GM21381 (cell line): ENCODE measurements around the gene SPATS2L.
"Not testable (repeated sequence)": the region's sequence is repeated elsewhere in the genome, so short reads cannot be mapped to it uniquely, and the experiment has no call there.

ENCODE experiments used
- ATAC-seq: cut with Tn5 transposase; IDR thresholded peaks from one replicate; pipeline ENCODE4 v1.9.1; 2021; ENCODE audit warnings: mild to moderate bottlenecking, moderate library complexity; ENCODE audit not compliant: unreplicated experiment

Gene SPATS2L

DNA sequence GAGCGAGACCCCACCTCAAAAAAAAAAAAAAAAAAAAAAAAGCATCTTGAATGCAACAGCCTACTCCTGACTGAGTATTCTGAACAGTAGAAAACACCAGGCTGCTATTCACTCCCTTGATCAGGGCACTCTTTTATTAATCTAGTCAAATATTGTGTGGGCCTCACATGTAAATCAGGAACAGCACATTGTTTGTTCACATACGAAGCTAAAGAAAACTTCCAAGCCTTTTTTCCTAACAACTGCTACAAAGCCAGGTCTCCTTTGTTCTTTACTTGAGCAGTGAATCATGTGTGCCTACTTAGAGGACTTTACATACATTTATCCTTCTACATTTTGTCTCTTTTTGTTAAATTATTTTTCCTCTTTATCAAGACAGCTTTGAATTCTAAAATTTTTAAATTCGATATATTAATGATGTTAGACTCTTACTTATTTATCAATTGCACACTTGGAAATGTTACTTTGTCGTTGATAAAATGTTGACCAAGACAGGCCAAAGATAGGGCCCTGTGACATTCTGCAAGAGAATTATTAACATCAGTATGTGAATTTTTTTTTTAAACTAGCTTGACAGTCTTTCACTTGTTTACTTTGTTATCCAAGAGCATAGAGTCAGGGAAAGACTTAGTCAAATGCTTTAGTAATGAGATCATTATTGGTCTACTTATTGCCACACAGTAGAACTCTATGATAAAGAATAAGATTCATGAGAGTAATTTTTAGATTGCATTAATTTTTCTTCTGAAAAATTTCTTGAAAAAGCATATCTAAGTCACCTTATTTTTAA is 13.2 kb downstream of the SPATS2L start:
- no peak for ATAC-seq

GRCh38 chr2:200320344-200320743 is 13.9 kb downstream of the SPATS2L start:
- ATAC-seq = no peak

DNA sequence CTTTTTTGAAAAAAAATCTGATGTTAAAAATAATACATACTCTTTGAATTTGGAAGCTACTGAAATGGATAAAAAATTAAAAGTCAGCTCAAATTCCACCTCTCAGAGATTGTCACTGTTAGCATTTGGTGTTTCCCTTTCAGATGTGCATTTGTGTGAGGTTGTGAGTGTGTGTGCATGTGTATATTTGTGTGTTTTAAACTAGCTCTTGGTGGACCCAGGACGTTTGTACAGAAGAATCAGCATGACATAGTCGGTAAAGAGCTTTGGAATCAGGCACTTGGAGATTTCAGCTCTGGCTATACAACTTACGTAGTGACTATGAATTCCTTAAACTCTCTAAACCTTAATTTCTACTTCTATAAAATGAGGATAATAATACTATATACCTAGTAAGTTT is 14.5 kb downstream of the SPATS2L start:
- ATAC-seq = no peak

DNA sequence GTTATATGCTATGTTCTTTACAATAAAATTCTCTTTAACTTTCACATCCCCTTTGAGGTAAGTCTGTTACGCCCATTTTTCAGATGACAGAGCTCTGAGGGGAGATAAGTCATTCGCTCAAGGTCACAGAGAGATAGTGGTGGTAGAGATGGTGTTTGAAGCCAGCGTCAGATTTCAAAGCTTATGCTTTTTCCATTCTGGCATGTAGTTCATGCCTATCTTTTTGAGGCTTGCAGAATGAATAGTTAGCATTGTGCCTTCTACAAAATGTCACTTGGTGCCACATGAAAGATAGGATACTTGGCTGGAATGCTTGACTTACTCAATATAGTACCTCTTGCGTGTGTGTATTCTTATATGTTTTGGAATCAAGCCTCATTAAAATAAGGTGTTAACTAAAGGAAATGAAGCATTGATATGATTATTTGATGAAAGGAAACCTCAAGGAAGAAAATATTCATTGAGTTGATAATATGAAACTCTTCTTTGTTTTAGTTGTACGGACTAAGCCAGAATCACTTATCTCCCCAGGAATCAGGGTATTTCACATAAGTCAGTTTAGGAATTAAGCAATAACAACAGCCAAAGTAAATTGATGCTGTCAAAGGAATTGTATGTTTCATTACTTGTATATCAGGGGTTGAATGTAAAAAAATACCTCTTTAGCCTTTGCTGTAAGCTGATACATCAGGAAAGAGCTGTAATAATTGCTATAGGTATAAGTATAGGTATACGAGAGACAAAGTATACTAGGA is 15.5 kb downstream of the SPATS2L start:
- no peak for ATAC-seq

- ATAC-seq = no peak
Observed at GRCh38 chr2:200322607-200323006, 16.1 kb downstream of the SPATS2L start.

- no peak for ATAC-seq
Observed at GRCh38 chr2:200324362-200324761, 17.9 kb downstream of the SPATS2L start.

- no peak for ATAC-seq
Observed at GRCh38 chr2:200329384-200329783, 22.9 kb downstream of the SPATS2L start.

GRCh38 chr2:200329798-200330197 is 23.3 kb downstream of the SPATS2L start:
- ATAC-seq = no peak

DNA sequence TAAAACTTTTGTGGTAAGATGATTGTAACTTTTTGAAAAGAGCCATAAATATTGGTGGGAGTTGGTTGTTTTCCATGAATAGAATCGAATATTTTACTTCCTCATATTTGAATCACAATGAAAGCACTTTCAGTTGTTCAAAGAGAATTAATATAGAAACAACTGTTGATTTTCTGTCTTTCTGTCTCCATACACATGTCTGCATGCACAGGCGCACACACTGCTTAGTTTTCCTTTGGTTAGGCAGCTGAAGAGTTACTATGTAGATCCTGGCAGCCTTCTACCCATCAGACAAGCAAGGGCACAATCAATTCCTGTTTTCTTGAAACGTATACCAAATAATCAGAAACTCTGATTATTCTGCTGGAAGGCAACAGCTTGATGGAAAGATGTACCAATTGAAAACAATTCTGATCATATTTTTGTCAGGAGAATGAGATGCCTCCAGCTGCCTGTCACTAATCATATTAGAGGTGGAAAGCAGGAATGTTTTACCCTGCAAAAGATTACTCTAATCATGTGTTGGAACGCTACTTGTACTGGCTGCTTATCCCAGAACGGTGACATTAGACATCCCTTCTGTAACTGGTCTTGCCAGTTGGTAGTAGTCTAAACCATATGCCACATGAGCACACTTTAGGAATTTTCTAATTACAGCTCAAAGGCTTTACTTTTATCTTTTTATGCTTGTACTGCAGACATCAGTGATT is 24.0 kb downstream of the SPATS2L start:
- no peak for ATAC-seq

GRCh38 chr2:200331061-200331400 is 24.5 kb downstream of the SPATS2L start:
- no peak for ATAC-seq

DNA sequence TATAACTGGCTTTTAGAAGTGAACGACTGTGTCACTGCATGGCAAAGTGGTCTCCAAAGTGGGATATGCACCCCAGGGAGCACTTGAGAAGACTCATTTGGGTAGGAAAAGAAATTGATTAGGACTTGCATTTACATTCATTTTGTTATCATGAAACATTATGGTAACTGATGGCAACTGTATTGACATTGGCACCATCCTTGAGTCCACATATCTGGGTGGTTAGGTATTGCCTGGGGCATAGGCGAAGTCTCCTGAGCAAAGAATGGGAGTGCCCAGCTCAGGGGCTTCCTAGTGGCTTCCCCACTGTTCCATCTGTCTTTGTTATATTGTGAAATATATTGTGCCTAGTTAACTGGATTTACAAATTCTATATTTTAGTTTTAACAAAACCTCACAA is 29.2 kb downstream of the SPATS2L start:
- ATAC-seq = no peak

- ATAC-seq = no peak
Observed at GRCh38 chr2:200336980-200337615, 30.6 kb downstream of the SPATS2L start.

- ATAC-seq = no peak
Observed at GRCh38 chr2:200337621-200338020, 31.1 kb downstream of the SPATS2L start.

DNA sequence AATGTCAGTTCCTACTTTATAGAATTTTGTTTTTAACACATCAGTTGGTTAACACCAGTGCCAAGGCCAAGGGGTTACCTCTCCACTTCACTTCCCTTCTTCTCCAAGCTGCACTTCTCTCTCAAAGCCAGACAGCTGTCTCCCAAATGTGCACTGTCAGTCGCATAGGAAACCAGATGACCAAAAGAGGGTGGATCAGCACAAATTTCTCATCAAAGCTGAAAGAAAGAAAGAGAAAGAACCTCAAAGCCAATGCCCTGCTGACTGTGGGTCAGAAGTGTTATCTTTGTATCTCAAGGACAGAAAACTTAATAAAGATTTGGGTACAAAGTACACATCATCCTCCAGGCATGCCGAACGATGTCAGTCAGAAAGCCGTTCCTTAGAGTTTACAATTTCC is 32.2 kb downstream of the SPATS2L start:
- ATAC-seq = no peak

DNA sequence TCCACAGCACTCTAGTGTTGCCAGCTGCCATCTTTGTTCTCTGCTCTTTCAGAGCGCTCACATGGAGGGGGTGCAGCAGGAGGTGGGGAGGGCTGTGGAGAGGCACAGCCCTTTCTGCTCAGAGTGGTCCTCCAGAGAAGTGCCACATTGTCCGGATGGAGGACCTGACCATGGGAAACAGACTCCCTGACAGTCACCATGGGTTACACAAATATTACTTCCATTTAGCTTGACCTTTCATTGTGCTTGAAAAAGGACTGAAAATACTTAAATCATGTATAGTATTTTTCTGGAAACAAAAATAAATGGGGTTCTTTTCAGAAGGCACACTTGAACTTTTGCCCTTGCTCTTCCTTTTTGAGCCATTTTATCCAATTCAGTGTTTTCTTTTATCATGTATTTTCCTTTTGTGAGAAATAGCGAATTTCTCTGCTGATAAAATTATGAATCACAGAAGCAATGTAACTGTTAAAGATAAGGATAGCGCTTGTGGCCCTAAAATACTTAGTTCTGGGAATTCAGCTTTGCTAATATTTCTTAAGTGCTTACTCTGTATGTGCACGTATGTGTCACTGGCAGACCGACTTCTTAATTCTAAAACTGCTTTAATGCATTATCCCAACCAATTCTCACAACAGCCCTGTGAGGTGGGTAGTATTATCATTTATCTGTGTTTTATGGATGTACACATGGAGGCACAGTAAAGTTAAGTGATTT is 34.2 kb downstream of the SPATS2L start:
- no peak for ATAC-seq

DNA sequence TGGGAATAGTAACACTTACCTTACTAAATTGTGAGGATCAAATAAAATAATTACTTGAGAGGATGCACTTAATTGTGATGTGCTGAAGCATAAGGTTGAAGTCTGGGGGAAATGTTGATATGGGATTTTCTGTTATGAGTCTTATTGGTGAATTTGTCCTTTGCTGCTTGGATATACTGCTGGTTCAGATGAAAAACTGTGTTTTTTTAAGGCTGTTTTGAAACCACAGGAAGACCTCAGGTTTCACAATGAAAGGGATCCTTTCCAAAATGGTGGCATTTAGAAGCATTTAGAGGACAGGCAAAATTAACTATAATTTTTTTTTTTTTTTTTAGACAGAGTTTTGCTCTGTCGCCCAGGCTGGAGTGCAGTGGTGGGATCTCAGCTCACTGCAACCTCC is 34.9 kb downstream of the SPATS2L start:
- ATAC-seq = no peak

DNA sequence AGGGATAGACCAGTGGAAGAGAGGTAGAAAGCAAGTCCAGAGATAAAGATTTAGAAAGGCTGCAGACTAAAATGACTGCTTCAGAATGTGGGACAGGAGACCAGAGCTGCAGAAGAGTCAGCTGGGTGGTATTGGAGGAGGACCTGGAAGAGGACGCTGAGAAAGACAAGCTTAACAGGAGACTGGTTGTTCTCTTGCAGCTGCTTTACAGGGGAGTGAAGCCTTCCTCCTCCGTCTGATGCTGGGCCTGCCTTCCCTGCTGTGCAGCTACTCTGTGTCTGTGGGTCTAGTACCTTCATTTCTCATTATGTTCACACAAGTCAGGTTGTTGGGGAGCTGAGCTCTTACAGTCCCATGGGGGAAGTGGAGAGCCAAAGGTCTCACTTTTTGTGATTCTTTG is 35.7 kb downstream of the SPATS2L start:
- ATAC-seq = no peak

DNA sequence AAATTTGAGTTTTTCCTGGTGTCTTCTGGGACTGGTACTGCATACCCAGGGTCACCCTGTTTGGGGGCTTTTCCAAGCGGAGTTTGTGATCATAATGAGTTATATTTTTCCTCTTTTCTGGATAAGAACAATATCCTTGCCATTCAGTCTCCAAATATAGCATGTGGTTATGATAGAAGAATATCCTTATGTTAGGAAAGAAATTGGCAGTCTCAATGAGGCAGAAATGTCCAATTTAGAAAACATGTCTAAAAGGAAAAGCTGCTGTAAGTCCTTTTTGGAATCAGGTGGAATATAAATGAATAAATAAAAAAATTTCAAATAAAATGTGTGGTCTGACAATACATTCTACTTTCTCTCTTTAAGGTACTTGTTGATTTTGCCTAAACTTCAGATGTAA is 36.2 kb downstream of the SPATS2L start:
- no peak for ATAC-seq

DNA sequence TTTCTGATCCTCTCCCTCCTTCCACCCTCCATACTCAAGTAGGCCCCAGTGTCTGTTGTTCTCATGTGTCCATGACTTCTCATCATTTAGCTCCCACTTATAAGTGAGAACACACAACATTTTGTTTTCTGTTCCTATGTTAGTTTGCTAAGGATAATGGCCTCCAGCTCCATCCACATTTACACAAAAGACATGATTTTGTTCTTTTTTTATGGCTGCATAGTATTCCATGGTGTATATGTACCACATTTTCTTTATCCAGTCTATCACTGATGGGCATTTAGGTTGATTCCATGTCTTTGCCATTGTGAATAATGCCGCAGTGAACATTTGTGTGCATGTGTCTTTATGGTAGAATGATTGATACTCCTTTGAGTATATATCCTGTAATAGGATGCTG is 37.7 kb downstream of the SPATS2L start:
- ATAC-seq = not testable (repeated sequence)

GRCh38 chr2:200345975-200346374 is 39.5 kb downstream of the SPATS2L start:
- no peak for ATAC-seq

DNA sequence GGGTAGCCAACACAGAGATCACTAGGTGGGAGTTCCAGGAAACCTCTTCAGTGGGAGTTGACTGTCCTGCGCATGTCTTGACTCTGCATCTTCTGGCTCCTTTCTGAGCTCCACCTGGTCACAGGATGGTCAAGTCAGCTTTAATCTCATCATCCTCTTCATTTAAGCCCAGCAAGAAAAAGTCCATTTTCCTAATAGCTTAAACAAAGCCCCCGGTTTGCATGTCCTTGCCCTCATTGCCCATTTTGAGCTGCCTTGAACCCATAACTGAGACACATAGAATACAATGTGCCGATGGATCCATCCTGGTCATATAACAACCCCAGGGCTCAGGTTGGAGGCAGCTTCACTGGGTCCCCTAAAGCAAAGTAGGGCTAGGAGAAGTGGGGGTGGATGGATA is 40.8 kb downstream of the SPATS2L start:
- ATAC-seq = no peak
